AG08395 (cell line): ENCODE measurements around the gene XPNPEP1.
A peak's percentile ranks its signal among the peaks of the same experiment; 100 is the strongest.
"Not testable (repeated sequence)": the region's sequence is repeated elsewhere in the genome, so short reads cannot be mapped to it uniquely, and the experiment has no call there.

Experiments used
- DNase-seq: peaks from one replicate; pipeline ENCODE4 v3.0.0; 2012; ENCODE audit warnings: mixed read lengths, low spot score

The XPNPEP1 gene

DNA sequence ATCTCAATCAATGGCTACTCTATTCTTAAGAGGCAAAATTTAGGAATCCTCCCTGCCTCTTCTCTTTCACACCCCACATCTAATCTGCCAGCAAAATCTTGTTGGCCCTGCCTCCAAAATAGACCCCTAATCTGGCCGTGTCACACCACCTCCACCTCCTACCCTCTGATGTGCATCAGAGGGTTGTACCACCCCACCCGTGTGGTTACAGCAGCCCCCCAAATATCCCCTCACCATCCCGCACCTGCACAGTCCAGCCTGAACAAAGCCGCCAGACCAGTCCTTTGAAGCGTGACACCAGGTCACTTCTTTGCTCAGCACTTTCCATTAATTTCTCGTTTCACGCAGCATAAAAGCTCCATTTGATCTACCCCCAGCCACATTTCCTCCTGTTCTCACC lies 776 bp upstream of the XPNPEP1 start:
- DNase-seq, result no peak

DNA sequence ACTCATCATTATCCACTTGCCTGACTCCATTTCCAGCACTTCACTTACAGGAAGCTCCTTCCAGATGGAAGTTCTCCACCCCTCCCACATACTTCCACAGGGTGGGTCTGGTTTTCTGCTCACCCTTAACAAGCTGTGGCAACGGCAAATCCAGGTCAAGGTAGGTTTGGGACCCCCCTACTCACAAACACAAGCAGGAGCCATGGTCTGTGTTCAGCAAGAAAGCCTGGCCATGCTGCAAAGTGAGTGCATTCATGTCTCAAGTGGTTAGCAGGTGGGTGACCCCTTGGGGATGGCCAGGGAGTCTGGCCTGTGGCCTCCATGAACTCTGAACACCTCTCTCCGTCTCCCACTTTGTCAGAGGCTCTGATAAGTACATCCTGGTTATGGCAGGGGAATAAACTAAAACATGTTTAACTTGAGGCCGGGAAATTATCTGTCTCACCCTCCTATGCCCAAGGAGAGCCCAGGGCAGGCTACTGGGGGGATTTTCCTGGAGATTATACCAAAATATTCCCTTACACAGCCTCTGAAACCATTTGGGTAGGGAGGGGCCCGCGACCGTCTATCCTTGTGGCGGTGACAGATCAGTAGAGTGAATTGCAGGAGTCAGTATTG lies 844 bp downstream of the XPNPEP1 start:
- DNase-seq, result no peak

- DNase-seq, result no peak
Measured at GRCh38 chr10:109920016-109920415, 3.3 kb downstream of the XPNPEP1 start.

GRCh38 chr10:109919220-109919619 lies 4.1 kb downstream of the XPNPEP1 start:
- DNase-seq, result no peak

- DNase-seq, result not testable (repeated sequence)
Measured at GRCh38 chr10:109918707-109919106, 4.6 kb downstream of the XPNPEP1 start.

DNA sequence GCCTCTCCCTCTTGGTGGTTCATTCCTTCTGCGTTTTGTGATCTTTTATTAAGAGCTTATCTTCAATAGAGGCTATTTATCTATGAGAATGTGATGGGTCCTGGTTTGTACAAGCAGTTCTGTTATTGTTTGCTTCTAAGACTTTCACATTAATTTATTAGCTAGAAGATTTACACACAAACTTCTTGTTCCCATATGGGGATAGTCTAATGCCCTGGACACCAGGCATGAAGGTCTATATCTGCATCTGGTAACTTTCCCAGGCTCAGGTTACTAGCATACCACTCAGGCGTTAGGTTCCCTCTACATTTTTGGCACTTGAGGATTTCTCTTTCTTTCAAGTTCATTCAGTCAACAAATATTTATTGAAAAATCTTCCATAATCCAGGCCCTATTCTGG lies 7.7 kb downstream of the XPNPEP1 start:
- DNase-seq, result no peak

- peak; percentile 78 for DNase-seq
Measured at GRCh38 chr10:109914966-109915365, 8.3 kb downstream of the XPNPEP1 start.

- DNase-seq, result no peak
Measured at GRCh38 chr10:109913306-109913892, 9.9 kb downstream of the XPNPEP1 start.

- peak; percentile 17 for DNase-seq
Measured at GRCh38 chr10:109912335-109913281, 10.7 kb downstream of the XPNPEP1 start.

GRCh38 chr10:109911903-109912302 lies 11.4 kb downstream of the XPNPEP1 start:
- no peak for DNase-seq

DNA sequence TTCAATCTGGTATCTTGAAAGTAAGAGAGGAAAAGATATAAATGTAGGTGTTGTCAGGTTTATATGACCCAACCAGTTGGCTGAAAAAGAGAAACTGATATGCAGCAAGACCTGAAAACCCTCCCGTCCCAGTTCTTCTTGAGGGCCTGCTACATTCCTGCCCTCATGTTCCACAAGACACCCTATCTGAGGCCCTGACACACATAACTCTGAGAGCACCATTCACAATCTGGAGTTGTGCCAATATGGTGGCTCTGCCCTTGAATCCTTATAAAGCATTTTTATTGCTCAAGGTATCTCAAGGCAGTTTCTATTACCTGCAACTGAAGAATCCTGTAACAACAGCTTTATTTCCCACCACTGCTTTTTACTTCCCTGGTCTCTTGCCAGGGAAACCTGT lies 17.0 kb downstream of the XPNPEP1 start:
- DNase-seq, result no peak

DNA sequence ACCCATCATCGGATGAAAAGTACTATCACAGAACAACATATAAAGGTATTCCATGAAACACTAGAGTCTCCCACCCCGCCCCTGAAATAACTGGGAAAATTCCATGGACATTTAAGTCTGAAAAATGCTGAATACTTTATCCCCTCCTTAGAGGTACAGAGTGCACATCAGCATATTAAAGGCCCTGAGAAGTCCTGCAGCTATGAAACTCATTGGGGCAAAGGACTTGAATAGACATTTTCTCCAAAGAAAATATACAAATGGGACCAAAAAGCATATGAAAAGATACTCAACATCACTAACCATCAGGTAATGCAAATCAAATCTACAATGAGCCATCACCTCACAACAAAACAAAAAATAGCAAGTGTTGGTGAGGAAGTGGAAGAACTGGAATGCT lies 18.9 kb downstream of the XPNPEP1 start:
- no peak for DNase-seq

- DNase-seq, result peak; percentile 60
Measured at GRCh38 chr10:109902992-109903947, 20.0 kb downstream of the XPNPEP1 start.

DNA sequence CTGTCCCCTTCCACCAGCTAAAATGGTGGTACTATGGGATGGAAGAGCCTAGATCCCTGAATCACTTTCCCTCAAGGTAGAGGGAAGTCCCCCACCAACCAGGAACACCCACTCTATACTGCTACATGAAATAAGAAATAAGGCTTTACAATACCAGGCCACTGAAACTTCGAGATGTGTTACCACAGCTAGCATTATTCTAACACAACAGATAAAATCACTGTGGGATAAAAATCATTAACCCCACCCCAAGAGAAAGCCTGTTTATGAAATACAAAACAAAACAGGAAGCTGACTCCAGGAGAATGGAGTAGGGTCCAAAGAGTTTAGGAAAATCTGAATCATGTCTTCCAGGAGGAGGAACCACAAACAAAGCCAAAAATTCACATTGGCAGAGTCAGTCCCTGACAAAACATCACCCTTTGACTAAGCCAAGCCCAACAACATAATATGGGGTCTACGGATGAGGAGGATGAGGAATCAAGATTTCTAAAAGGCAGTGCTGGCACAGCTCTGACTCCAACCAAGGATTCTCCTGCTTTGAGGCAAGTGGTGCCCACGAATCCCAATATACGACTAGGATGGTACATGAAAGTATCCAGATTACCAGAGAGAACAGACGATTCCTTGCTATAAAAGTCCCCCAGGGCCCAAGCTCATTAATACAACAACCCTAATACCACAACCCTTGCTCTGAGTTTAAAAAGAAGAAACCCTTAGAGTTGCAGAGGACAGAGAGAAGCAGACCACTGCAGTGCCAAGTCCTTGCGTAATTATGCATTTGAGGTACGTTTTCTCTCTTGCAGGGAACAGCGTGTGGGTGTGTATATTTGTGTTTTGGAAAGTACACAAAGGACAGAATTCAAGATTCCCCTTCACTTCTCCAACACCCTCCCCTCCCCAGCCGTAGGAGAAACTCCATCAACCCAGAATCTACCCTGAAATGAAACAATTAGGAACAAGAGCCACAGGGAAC lies 23.7 kb downstream of the XPNPEP1 start:
- peak; percentile 76 for DNase-seq

DNA sequence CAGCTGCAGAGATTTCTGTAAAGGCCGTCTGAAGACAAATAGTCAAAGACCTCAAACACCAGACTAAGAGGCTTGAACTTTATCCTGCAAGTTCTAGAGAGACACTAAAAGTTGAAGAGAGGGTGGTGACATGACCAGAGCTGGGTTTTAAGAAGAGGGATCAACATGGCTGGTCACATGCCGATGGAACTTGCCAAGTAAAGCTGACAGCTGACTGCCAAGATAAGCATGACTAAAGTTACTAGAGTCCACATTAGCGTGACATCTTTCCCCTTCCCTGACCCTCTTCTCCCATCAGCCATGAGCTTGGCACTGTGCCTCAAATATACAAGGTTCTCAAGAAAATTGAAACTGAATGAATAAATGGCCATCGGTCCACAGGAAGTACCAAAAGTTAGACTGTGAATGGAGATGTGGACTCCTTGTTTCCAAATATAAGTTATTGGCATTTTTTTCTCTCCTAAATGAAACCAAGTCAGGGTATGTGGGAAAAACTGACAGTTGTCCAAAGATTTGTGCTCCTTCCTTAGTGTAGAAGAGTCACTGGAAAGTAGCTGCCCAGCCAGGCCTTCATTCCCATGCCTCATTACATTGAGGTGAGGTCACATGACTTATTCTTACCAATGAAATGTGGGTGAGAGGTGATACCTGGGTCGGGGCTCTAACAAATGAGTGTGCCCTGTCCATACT lies 24.5 kb downstream of the XPNPEP1 start:
- no peak for DNase-seq

DNA sequence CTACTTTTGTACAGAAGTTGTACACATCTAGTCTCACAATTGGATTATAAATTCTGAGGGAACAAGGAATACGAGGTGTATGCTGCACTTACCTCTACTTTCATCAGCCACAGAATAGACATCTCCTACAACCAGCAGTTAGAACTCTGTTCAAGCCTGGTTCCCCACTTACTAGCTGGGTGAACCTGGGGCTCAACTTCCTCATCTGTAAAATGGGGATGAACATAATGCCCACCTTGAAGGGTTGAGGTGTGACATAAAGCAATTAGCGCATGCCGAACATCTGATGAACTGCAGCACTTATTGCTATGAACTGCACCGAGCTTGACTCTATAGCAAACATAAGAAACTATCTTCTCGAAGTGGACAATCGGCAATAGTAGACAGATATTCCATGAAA lies 25.3 kb downstream of the XPNPEP1 start:
- DNase-seq, result no peak

DNA sequence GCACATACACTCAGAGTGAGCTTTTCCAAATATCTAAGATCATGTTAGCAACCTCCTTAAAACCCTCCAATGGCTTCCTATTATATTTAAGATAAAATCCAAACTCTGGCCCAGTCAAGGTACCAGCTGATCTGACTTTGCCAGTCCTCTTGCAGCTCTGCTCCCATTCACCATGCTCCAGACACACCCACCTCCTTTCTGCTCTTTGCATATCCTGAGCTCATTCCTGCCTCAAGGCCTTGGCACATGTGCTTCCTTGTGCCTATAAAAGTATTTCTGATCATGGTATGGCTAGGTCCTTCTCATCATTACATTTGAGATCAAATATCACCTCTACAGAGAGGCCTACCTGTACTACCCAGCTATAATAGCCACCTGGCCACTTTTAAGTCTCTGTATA lies 27.5 kb downstream of the XPNPEP1 start:
- no peak for DNase-seq

DNA sequence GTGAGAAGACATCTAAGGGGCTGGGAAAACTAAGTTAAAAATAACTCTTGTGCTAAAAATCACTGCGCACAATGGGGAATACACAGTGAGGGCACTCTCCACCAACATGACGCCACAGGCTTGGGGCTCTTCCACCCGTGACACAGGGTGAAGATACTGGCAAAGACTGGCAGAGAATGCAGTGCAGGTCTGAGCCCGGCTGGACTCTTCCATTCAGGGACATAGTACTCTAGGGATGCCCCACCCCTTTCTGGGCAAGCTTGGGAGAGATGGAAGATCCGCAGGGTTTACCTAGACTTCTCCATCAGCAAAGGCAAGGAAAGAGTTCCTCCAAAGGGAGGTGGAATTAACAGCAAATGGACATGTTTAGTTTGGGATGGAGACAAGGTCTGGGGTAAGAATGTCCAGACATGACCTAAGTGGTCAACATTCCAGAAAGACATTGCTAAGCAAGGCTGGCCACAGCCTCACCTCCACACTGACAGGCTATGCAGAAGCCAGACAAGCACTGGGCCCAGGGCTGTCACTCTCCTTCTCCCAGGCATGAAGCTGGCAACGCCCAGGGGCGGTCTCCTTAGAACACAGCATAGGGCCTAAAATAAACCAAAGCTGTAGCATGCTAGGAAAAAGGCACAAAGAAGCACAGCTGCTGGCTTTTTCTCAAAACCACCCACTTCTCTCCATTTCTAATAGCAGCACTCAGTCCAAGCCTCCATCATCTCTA lies 28.1 kb downstream of the XPNPEP1 start:
- DNase-seq, result peak; percentile 23

DNA sequence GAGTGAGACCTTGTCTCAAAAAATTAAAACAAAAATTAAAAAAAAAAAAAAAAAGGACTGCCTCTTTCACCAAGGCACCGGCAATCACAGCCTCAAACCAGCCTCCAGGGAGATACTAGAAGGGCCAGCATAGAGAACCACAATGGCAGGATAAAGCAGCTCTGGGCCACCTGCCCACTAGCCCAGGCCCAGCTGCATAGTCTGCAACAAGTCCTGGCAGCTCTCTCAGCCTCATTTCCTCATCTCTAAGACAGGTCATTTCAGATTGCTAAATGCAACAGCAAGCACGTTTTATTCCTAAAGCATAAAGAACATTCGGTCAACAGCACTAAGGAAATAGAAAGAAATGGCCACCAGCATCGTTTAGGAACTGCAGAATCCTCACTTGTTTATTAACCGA lies 28.8 kb downstream of the XPNPEP1 start:
- peak; percentile 54 for DNase-seq
